Heart left ventricle (tissue), 16 donors: ENCODE results near the gene HERC4. TPM values are rescaled to one million over a fixed set of nuclear protein-coding genes. Genes with fewer than 3 reads are reported as not detected.
"Not testable (repeated sequence)": the region's sequence is repeated elsewhere in the genome, so short reads cannot be mapped to it uniquely, and the experiment has no call there.

Experiments
- ATAC-seq, 4 donors: fragments of 200-7000 bp; cut with Tn5 transposase; one replicate each; pipeline ENCODE4 v1.9.1; 2020 to 2022; ENCODE audit warnings: moderate library complexity in 4 of 4, mild to moderate bottlenecking in 3 of 4, moderate number of reproducible peaks in 1 of 4
- DNase-seq, 5 donors: peaks; one replicate each; pipeline ENCODE4 v3.0.0-alpha.2; 2020
- H3K27ac ChIP-seq, 12 donors: fragments of 200-600 bp; sonication (generic) in 4 of 12; one replicate each; pipeline versions ENCODE4 v1.5.0 to v1.8.0; 2016 to 2022; ENCODE audit warnings: mild to moderate bottlenecking in 2 of 12
- H3K27me3 ChIP-seq, 9 donors: fragments of 200-600 bp; sonication (generic) in 2 of 9; one replicate each; pipeline versions ENCODE4 v1.5.1 to v1.8.0; 2016 to 2022; ENCODE audit warnings: mild to moderate bottlenecking in 3 of 9
- H3K36me3 ChIP-seq, 9 donors: fragments of 200-600 bp; sonication (generic) in 2 of 9; one replicate each; pipeline versions ENCODE4 v1.5.0 to v1.8.0; 2018 to 2022; ENCODE audit warnings: mild to moderate bottlenecking in 2 of 9
- H3K4me1 ChIP-seq, 12 donors: fragments of 200-600 bp; sonication (generic) in 4 of 12; one replicate each; pipeline versions ENCODE4 v1.5.0 to v1.8.0; 2016 to 2022; ENCODE audit warnings: mild to moderate bottlenecking in 3 of 12
- H3K4me3 ChIP-seq, 12 donors: fragments of 200-600 bp; sonication (generic) in 4 of 12; one replicate each; pipeline versions ENCODE4 v1.5.0 to v1.8.0; 2017 to 2022; ENCODE audit warnings: mild to moderate bottlenecking in 9 of 12, moderate library complexity in 4 of 12
- H3K9me3 ChIP-seq, 12 donors: fragments of 200-600 bp; sonication (generic) in 4 of 12; one replicate each; pipeline versions ENCODE4 v1.5.0 to v1.8.0; 2016 to 2022; ENCODE audit warnings: mild to moderate bottlenecking in 1 of 12
- POLR2A ChIP-seq, 2 donors: fragments of 450-650 bp; IDR thresholded peaks; one replicate each; pipeline ENCODE4 v1.6.1; 2017; ENCODE audit warnings: antibody characterized with exemption in 2 of 2, mild to moderate bottlenecking in 2 of 2, moderate library complexity in 2 of 2
- WGBS, 4 donors: extraction: QIAGEN DNeasy Blood & Tissue Kit in 2 of 4; methylation state at CpG; one replicate each; pipeline versions ENCODE4 v1.1.5 to v1.1.7; 2013 to 2018; 5-methylcytosine and 5-hydroxymethylcytosine counted together
- intact Hi-C, 10 donors: fragments of 100-400 bp; cut with DNase I; formaldehyde crosslinking; loops; one replicate each; pipeline versions ENCODE4 v1.11.1 to v1.14.2; 2022
- polyA plus RNA-seq, 2 donors: library from polyadenylated mRNA; stranded (reverse); fragments of 200-250 nt; gene quantifications; one replicate each; pipeline ENCODE4 v1.2.3, GENCODE V29; 2013
- total RNA-seq, 9 donors: library from RNA; depleted of rRNA in 2 of 9; stranded (reverse); fragments of >200 nt in 2 of 9; fragmentation: NEBNext Ultra II Directional in 3 of 9; extraction: Animal tissue kit (Norgen Biotek cat#: 25700) in 3 of 9; gene quantifications; one replicate each; pipeline versions ENCODE4 v1.1.0 to v1.2.4, GENCODE V29; 2016 to 2023
- TF ChIP-seq, protein P1 (sequence below), 12 donors: fragments of 200-600 bp; sonication (generic) in 4 of 12; IDR thresholded peaks; one replicate each; pipeline versions ENCODE4 v1.5.0 to v1.8.0; 2018 to 2022; ENCODE audit warnings: antibody characterized with exemption in 12 of 12, mild to moderate bottlenecking in 5 of 12
- donor health status: ischemic (EF 13 %, LVEDD 7.1; RV severe dilation, severe dysfunction).
- donor health status: healthy with polysubstance abuse.
- donor health status: DM: no; HTN: yes; CAD: no.
- donor health status: DM: no; HTN: no; CAD: no.
- donor health status: ischemic (EF 25% LVEDD 6.9; RV normal size, moderate dysfunction).
- donor health status: ischemic (EF 25% LVEDD 5.7; RV mildly dilated, moderate dysfunction).
- donor health status: healthy.
- donor health status: DM: yes; HTN: yes; CAD: no.
- donor health status: ischemic (EF 35%, LVEDD 5.7; RV mildly dilated, moderate dysfunction).
- donor health status: nonischemic (EF 11% LVEDD 7.7; RV severe dilation, severe dysfunction).
- donor health status: DM: yes; HTN: yes; CAD: no.
- donor health status: PGD.
- donor health status: ischemic (EF 29% LVEDD 5.4; RV normal size, mild dysfunction).
- donor health status: nonischemic (EF 23%, LVEDD 6.1; RV moderate dilation, normal function).

The HERC4 gene
- total and polyA plus RNA-seq, 11 donors = 11.7 to 39.4 (median 29.3) TPM

GRCh38 chr10:67971311-67971710, 103.8 kb downstream of the HERC4 start:
- intact Hi-C loops = no loop called here
- 97 to 100% (median 99%) methylated on average over 1 of the region's 1 CpG for WGBS, 4 donors
- no peak overlapping the region for H3K4me3 ChIP-seq
- no peak overlapping the region for H3K27ac ChIP-seq
- ATAC-seq = no peak
- H3K9me3 ChIP-seq = peaks cover 0 to 26% (median 11%) of the 10 kb centered on the region in 12 donors
- DNase-seq = no peak
- peaks cover 0 to 12% (median under 1%) of the 10 kb centered on the region in 12 donors for H3K4me1 ChIP-seq
- TF ChIP-seq, protein P1, sequence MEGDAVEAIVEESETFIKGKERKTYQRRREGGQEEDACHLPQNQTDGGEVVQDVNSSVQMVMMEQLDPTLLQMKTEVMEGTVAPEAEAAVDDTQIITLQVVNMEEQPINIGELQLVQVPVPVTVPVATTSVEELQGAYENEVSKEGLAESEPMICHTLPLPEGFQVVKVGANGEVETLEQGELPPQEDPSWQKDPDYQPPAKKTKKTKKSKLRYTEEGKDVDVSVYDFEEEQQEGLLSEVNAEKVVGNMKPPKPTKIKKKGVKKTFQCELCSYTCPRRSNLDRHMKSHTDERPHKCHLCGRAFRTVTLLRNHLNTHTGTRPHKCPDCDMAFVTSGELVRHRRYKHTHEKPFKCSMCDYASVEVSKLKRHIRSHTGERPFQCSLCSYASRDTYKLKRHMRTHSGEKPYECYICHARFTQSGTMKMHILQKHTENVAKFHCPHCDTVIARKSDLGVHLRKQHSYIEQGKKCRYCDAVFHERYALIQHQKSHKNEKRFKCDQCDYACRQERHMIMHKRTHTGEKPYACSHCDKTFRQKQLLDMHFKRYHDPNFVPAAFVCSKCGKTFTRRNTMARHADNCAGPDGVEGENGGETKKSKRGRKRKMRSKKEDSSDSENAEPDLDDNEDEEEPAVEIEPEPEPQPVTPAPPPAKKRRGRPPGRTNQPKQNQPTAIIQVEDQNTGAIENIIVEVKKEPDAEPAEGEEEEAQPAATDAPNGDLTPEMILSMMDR (IDR thresholded peaks at IDR 0.05) = no peak
- TF ChIP-seq POLR2A (IDR thresholded peaks at IDR 0.05) = no peak
- H3K36me3 ChIP-seq = peaks cover 0 to 59% (median 33%) of the 10 kb centered on the region in 9 donors
- no peaks in the 10 kb centered on the region for H3K27me3 ChIP-seq

GRCh38 chr10:67969875-67970274, 105.2 kb downstream of the HERC4 start:
- DNase-seq (no peak), ATAC-seq (peak in 1 of 4 donors; percentile 68)
- intact Hi-C loops = no loop called here
- H3K27me3 ChIP-seq = no peaks in the 10 kb centered on the region
- peaks cover 0 to 26% (median 11%) of the 10 kb centered on the region in 12 donors for H3K9me3 ChIP-seq
- H3K4me3 ChIP-seq = no peak overlapping the region
- H3K4me1 ChIP-seq = peaks cover 0 to 9% (median 0%) of the 10 kb centered on the region in 12 donors
- no peak for TF ChIP-seq POLR2A (IDR thresholded peaks at IDR 0.05)
- TF ChIP-seq, protein P1 (IDR thresholded peaks at IDR 0.05) = no peak
- H3K27ac ChIP-seq = peak overlapping the region in 3 of 12 donors; percentile 18 to 54 (median 37)
- peaks cover 0 to 62% (median 42%) of the 10 kb centered on the region in 9 donors for H3K36me3 ChIP-seq

- DNase-seq = not testable (repeated sequence)
- whole genome bisulfite sequencing, 4 donors = 86 to 97% (median 96%) methylated on average over 4 of the region's 4 CpGs
- peaks cover 0 to 52% (median 39%) of the 10 kb centered on the region in 9 donors for H3K36me3 ChIP-seq
Observed at GRCh38 chr10:67966035-67966434, 109.0 kb downstream of the HERC4 start.

DNA sequence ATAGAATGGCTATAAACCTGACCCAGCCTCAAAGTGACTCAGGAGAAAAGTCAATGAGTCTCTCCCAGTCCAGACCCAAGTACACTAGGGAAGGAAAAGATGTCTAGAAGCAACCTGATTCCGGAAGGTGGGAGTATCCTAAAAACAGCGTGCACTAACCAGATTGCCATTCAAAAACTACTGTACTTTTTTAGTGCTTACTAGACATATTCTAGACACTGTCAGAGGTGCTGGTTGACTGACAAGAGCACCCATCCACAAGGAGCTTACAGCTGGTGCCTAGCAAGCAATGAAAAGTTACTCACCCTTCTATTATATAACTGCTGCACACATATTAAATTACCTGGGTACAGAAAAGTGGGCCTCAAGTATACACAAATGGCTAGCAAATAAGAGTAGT, 109.6 kb downstream of the HERC4 start:
- Histone ChIP-seq H3K4me1 (peaks cover 0 to 9% (median 0%) of the 10 kb centered on the region in 12 donors), H3K4me3 (no peak overlapping the region), H3K9me3 (peaks cover 0 to 3% (median 0%) of the 10 kb centered on the region in 12 donors), H3K36me3 (peaks cover 0 to 58% (median 43%) of the 10 kb centered on the region in 9 donors), H3K27me3 (no peaks in the 10 kb centered on the region), H3K27ac (no peak overlapping the region)
- intact Hi-C loops = no loop called here
- ATAC-seq (no peak), DNase-seq (no peak)
- TF ChIP-seq, protein P1 (IDR thresholded peaks at IDR 0.05) = no peak
- 96 to 99% (median 97%) methylated on average over 2 of the region's 2 CpGs for WGBS, 4 donors

More at GRCh38 chr10:67966035-67966434, 109.0 kb downstream of the HERC4 start:
- H3K27ac ChIP-seq, intact Hi-C loops, H3K9me3 ChIP-seq, H3K27me3 ChIP-seq, ATAC-seq, H3K4me3 ChIP-seq, H3K4me1 ChIP-seq: not testable (repeated sequence)
